Measurements from ENCODE around the gene RAB3C. TPM values are rescaled to one million over a fixed set of nuclear protein-coding genes. Genes with fewer than 3 reads are reported as not detected.

The RAB3C gene
- total RNA-seq, 4 donors from 2014 or later: under 0.01 to 1.2 (median 0.41) TPM

- Histone ChIP-seq H3K36me3 (no peaks in the 10 kb centered on the region), H3K4me1 (no peaks in the 10 kb centered on the region), H3K27ac (no peak overlapping the region), H3K9me3 (no peaks in the 10 kb centered on the region), H3K4me3 (replicated peaks in 1 of 3) (no peak overlapping the region), H3K27me3 (peaks cover 3% of the 10 kb centered on the region)
- no peak for DNase-seq
- TF ChIP-seq, protein P1, sequence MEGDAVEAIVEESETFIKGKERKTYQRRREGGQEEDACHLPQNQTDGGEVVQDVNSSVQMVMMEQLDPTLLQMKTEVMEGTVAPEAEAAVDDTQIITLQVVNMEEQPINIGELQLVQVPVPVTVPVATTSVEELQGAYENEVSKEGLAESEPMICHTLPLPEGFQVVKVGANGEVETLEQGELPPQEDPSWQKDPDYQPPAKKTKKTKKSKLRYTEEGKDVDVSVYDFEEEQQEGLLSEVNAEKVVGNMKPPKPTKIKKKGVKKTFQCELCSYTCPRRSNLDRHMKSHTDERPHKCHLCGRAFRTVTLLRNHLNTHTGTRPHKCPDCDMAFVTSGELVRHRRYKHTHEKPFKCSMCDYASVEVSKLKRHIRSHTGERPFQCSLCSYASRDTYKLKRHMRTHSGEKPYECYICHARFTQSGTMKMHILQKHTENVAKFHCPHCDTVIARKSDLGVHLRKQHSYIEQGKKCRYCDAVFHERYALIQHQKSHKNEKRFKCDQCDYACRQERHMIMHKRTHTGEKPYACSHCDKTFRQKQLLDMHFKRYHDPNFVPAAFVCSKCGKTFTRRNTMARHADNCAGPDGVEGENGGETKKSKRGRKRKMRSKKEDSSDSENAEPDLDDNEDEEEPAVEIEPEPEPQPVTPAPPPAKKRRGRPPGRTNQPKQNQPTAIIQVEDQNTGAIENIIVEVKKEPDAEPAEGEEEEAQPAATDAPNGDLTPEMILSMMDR (IDR thresholded peaks at IDR 0.05): no peak
- TF ChIP-seq POLR2A (IDR thresholded peaks at IDR 0.05): no peak
- intact Hi-C loops (cut with DNase I): no loop called here
- WGBS, 2 donors: 74 to 79% methylated on average over 3 of the region's 3 CpGs
Measured at GRCh38 chr5:58825899-58826298, 243.0 kb downstream of the RAB3C start.

DNA sequence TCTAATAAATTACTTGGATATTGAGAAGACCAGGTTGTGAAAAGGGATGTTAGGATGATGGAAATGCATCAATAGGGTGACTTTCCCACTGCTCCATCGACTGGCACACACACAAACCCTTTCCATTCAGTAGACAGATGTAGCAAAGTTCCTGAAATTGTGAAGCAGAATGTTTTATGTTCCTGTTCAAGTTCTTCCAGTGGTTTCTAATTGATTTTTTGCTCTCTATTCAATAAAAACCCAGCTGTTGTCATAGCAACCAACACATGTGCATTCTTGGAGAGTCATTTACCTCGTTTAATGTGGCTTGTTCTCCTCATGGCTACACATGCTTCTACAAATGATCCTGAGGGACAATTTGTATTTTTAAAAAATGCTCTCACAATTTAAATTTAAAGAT is 244.6 kb downstream of the RAB3C start:
- no peaks in the 10 kb centered on the region for H3K36me3 ChIP-seq
- no peak overlapping the region for H3K27ac ChIP-seq
- WGBS, 2 donors: 47% methylated on average over 2 of the region's 2 CpGs
- no peak overlapping the region for H3K4me3 ChIP-seq (replicated peaks in 1 of 3)
- H3K4me1 ChIP-seq: no peaks in the 10 kb centered on the region
- TF ChIP-seq, protein P1 (IDR thresholded peaks at IDR 0.05): no peak
- TF ChIP-seq POLR2A (IDR thresholded peaks at IDR 0.05): no peak
- no peak for DNase-seq
- peaks cover 3% of the 10 kb centered on the region for H3K27me3 ChIP-seq
- H3K9me3 ChIP-seq: no peaks in the 10 kb centered on the region
- intact Hi-C loops (cut with DNase I): no loop called here

- Histone ChIP-seq H3K27me3 (peaks cover 3% of the 10 kb centered on the region), H3K36me3 (no peaks in the 10 kb centered on the region), H3K4me3 (replicated peaks in 1 of 3) (no peak overlapping the region), H3K27ac (no peak overlapping the region), H3K4me1 (no peaks in the 10 kb centered on the region), H3K9me3 (no peaks in the 10 kb centered on the region)
- no peak for TF ChIP-seq POLR2A (IDR thresholded peaks at IDR 0.05)
- TF ChIP-seq, protein P1 (IDR thresholded peaks at IDR 0.05): no peak
- WGBS, 2 donors: 81% methylated on average over 4 of the region's 4 CpGs
- DNase-seq: no peak
- intact Hi-C loops (cut with DNase I): no loop called here
Measured at GRCh38 chr5:58828258-58828657, 245.4 kb downstream of the RAB3C start.

- Histone ChIP-seq H3K36me3 (no peaks in the 10 kb centered on the region), H3K4me1 (no peaks in the 10 kb centered on the region), H3K27ac (no peak overlapping the region), H3K9me3 (no peaks in the 10 kb centered on the region), H3K4me3 (replicated peaks in 1 of 3) (no peak overlapping the region), H3K27me3 (peaks cover 3% of the 10 kb centered on the region)
- DNase-seq: no peak
- TF ChIP-seq, protein P1 (IDR thresholded peaks at IDR 0.05): no peak
- no peak for TF ChIP-seq POLR2A (IDR thresholded peaks at IDR 0.05)
- intact Hi-C loops (cut with DNase I): no loop called here
Measured at GRCh38 chr5:58834242-58835225, 251.7 kb downstream of the RAB3C start.

GRCh38 chr5:58836351-58836750 is 253.5 kb downstream of the RAB3C start:
- DNase-seq: no peak
- no peak for TF ChIP-seq POLR2A (IDR thresholded peaks at IDR 0.05)
- TF ChIP-seq, protein P1 (IDR thresholded peaks at IDR 0.05): no peak
- no peaks in the 10 kb centered on the region for H3K9me3 ChIP-seq
- intact Hi-C loops (cut with DNase I): no loop called here
- H3K27me3 ChIP-seq: no peaks in the 10 kb centered on the region
- no peak overlapping the region for H3K27ac ChIP-seq
- no peaks in the 10 kb centered on the region for H3K4me1 ChIP-seq
- H3K36me3 ChIP-seq: no peaks in the 10 kb centered on the region
- no peak overlapping the region for H3K4me3 ChIP-seq (replicated peaks in 1 of 3)
- WGBS, 2 donors: 80 to 82% methylated on average over 3 of the region's 3 CpGs
